ENCODE results near the gene FBXW11.
"Not testable (repeated sequence)": the region's sequence is repeated elsewhere in the genome, so short reads cannot be mapped to it uniquely, and the experiment has no call there.

The FBXW11 gene

DNA sequence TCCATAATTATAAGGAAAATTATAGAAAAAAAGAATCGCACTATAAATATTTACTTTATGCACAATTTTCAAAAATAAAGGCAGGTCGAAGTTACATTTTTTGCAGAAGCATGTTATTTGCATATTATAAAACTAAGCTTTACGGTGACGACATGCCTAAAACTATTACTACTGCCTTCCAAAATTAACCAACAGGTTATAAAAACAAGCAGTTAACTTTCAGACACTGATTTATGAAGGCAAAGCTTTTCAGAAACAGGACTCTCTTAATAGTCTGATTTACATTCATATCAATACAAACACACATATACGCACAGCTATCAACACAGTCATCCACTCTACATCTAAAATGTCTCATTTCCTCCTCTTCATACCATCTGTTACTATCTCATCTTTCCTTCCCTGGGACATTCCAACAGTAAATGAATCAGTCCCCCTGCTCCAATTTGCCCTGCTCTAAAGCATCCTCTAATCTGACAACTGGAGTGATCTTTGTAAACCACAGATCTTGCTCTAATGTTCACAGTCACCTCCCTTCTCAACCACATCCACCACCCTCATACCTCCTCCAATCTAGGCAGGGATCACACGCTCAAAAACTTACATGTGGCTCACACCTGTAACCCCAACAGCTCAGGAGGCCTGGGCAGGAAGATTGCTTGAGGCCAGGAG lies 21.6 kb downstream of the FBXW11 start:
- no peak for DNase-seq (ENCODE audit: low spot score)

DNA sequence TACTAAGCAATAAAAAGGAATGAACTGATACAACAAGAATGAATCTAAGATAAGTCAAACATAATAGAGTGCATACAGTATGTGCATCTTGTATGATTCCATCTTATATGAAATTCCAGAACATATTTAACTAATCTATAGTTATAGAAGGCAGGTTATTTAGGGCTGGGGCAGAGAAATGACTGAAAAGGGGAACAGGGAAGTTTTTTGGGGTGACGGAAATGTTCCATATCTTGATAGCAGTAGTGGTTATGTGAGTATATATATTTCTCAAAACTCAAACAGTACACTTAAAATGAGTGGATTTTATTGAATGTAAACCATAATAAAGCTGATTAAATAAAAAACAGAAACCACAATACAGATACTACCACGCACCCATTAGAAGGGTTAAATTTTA lies 24.6 kb downstream of the FBXW11 start:
- no peak for DNase-seq (ENCODE audit: low spot score)

DNA sequence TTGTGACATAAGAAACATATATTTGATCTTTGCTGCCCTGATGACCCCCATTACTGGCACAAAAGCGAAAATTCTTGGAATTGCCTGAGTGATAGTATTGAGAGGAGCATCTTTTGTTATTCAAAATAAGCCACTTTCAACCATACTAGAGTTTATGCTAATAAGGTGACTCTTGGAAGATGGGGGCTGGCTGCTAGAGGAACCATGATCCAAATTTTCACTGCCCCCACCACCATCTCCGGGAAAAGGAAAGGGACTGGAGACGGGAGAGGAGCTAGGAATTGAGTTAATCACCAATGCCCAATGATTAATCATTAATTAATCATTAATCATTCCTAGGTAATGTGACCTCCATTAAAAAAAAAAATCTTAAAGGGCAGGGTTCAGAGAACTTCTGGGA lies 25.6 kb downstream of the FBXW11 start:
- DNase-seq (ENCODE audit: low spot score) = no peak

DNA sequence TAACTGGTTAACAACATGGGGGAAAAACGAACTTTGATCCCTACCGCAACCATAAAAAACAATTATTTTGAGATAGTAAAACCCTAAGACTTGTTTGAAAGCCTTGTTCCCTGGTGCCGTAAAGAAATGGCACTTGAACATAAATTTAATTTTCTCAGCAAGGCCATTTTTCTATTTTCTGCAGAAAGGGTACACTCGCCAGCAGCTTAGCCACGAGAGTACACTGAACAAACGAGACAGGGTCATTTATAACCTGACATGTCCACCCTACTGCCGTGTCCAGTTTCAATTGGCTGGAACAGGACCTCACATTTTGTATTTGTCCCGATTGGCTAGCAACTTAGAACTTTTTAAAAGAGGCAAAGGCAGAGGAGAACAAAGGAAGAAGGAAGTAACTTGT lies 26.8 kb downstream of the FBXW11 start:
- no peak for DNase-seq (ENCODE audit: low spot score)

DNA sequence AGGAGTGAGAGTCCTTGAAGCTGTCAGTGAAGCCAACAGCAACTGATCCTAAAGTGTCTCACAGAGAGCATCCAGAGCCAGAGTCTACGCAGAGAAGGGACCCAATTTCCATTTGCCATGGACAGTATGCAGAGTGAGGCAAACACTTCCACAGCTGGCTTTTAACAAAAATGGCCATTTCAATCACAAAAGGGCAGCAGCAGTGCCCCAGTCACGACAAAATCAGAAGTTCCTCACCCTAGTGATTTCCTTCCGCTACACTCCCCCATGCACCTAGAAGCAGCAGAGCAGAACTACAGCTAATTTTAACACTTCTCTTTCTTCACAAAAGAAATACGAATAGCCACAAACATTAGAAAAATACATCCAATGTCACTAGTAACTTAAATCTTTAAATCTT lies 27.9 kb downstream of the FBXW11 start:
- no peak for DNase-seq (ENCODE audit: low spot score)

DNA sequence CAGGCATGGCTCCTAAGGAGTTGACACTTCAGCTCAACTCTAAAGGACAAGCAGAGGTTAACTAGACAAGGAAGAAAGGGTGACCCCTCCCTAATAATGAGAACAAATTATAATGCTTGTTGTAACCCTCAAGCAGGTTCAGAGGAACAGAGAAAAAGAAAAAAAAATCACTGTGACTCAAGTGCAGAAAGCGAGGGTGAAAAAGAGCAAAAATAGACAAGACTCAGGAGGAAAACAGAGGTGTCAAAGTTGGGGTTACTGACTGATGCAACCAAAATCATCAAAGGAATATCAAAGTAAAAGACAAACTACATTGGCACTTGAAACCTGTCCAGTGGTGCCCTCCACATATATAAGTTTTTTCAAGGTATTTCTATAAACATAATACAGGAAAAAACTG lies 28.4 kb downstream of the FBXW11 start:
- DNase-seq (ENCODE audit: low spot score) = no peak

DNA sequence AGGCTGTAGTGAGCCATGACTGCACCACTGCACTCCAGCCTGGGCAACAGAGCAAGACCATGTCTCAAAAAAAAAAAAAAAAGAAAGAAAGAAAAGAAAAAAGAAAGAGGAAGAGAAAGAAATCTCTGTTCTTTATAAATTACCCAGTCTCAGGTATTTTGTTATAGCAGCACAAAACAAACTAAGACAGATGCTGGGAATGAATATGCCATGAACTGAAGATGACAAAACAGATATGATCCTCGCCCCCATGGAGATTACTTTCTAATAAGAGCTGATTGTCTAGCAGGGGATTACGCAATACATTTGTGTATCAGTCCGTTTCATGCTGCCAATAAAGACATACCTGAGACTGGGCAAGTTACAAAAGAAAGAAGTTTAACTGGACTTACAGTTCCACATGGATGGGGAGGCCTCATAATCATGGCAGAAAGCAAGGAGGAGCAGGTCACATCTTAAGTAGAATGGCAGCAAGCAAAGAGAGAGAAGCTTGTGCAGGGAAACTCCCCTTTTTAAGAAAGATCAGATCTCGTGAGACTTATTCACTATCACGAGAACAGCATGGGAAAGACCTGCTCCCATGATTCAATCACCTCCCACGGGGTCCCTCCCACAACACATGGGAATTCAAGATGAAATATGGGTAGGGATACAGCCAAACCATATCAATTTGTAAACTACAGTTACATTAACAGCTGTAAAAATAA lies 29.0 kb downstream of the FBXW11 start:
- not testable (repeated sequence) for DNase-seq (ENCODE audit: low spot score)

DNA sequence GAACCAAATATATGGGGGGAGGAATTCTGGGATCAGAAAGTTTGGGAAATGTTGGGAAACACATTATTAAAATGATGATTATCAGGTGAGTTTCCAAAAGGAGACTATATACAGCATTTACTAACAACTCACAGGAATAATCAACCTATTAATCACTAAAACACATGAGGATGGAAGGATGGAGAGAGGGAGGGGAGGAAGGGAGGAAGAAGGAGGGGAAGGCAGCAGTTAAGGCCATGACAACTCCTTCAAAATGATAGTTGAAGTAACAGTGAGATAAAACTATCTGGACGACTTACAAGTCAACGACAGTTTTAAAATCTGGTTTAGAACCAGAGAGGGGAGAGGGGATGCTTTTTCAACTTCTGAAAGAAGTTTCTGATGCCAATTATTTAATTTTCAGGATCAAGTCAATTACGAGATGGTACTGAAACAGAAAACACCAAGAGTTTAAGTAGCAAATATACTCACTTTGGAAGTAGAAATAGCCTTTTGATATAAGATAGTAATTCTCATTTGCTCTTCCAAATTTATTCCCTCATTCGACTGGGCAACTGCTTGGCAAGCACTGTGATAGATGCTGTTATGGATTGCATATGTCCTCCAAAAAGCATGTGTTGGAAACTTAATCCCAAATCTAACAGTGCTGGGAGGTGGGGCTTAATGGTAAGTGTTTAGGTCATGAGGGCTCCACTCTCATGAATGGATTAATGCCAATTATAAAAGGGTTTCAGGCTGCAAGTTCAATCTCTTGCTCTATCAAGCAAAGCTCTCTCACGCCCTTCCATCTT lies 30.4 kb downstream of the FBXW11 start:
- DNase-seq (ENCODE audit: low spot score) = no peak

DNA sequence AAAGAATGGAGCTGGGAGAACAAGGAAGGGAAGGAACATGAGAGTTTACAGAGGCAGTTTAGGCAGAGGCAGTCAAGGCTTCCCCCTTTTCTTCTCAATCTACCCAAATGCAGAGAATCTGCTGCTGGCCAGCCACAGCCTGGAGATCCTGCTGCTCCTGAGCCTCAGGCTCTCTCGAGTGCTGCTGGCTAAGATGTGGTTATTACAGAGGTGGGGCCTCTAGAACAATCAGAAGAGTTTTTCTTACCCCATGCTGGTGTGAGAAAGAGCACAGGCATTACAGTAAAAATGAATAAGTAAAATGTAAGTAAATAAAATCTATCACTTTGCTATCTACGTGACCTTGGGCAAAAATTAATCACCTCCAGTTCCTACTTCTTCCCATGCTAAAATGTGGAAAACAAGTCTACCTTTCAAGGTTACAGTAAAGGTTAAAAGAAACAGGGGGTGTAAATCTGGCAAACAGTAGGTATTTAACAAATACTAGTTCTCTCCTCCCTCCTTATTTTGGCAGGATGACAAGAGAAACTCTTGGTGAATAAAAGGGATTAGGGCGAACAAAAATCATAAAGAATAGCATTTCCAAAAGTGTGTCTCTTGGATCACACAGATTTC lies 31.1 kb downstream of the FBXW11 start:
- no peak for DNase-seq (ENCODE audit: low spot score)

DNA sequence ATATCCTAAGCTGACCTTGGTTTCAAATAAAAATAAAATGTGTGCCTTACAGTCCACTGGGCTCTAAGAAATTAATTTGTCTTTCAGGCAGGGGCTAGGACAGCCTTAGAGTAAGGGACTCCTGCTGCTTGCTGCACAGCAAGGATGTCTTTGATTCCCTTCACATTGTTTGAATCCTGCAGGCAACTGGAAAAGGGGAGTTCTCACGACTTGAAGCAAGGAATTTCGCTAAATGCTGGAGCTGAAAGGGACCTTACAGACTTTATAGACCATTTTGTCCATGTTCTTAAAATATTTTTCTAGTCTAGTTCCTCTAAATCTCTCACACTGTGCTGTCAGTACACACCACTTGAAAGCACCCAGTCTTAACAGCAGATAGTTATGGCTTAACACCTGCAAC lies 35.6 kb downstream of the FBXW11 start:
- no peak for DNase-seq (ENCODE audit: low spot score)

DNA sequence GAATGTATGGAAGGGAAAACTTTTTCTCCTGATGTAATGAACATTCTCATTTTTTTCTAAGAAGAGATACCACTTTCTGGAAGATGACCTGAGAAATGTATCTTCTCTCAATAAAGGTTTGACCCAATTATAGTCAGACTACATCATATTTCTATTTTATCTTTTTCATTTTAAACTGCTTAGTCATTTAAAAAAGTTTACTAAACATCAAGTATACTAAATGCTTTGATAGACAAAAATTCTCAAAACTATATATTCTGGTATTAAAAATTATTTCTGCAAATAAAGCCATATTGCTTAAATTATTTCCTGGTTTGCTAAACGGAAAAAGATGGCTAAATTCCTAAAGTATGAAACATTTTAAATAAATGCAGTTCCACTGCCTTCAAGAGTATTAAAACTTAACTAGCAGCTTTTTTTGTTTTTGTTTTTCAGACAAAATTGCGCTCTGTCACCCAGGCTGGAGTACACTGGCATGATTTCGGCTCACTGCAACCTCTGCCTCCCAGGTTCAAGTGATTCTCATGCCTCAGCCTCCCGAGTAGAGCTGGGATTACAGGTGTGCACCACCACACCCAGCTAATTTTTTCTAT lies 37.1 kb downstream of the FBXW11 start:
- no peak for DNase-seq (ENCODE audit: low spot score)

DNA sequence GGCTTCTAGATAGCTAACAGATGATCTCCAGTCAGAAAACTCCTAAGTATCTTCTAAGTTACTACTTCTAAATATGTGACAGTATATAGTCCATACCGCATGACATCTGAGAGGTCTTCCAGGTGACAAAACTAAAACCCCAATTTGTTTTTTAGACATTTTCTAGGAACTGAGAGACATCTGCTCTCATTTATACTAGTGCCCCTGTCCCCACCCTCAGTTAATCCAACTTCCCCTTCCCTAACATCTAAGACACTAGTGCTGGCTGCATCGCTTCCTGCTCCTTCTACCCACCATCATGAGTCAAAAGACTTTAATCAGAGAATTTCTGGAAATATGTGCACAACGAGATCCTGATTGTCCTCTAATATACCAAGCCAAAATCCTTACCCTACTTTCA lies 37.9 kb downstream of the FBXW11 start:
- no peak for DNase-seq (ENCODE audit: low spot score)

DNA sequence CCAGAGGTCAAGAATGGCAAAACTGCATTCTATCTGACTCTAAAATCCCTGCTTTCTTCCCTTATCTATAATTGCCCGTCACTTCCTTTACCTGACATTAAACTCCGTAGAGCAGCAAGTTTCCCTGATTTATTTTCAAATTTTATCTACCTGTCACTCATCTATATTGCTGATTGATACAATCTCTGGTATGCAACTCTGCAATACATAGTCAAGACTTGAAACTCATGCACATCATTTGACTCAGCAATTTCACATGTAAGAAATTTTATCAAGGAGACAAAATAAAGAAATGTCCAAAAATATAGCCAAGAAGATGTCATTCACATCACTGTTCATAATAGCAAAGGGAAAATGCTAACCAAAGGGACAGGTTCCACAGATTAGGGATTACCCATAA lies 39.5 kb downstream of the FBXW11 start:
- DNase-seq (ENCODE audit: low spot score) = no peak

DNA sequence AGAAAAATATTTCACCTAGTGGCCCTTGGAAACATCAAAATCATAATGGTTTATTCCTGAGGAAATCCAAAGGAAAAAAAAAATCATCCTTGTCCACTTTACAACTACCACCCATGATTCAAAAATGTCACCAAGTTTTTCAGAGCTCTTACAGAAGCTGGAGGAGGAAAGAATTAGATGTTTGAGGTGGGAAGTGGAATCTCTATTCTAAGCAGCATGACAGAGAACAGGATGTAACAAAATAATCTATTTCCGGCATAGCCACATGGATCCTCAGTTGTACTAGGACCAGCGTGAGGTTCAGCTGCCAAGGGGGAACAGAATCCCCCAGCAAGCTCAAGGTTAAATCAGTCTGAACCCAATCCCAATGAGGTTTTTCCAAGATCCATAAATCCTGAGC lies 40.2 kb downstream of the FBXW11 start:
- DNase-seq (ENCODE audit: low spot score) = no peak

DNA sequence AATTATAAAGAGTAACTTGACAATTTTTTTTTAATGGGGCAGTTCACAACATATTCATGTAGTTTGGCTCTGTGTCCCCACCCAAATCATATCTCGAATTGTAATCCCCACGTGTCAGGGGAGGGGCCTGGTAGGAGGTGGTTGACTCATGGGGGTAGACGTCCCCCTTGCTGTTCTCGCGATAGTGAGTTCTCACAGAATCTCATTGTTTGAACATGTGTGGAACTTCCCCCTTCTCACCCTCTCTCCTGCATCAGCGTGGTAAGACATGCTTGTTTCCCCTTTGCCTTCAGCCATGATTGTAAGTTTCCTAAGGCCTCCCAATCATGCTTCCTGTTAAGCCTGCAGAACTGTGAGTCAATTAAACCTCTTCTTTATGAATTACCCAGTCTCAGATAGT lies 40.7 kb downstream of the FBXW11 start:
- DNase-seq (ENCODE audit: low spot score) = no peak

DNA sequence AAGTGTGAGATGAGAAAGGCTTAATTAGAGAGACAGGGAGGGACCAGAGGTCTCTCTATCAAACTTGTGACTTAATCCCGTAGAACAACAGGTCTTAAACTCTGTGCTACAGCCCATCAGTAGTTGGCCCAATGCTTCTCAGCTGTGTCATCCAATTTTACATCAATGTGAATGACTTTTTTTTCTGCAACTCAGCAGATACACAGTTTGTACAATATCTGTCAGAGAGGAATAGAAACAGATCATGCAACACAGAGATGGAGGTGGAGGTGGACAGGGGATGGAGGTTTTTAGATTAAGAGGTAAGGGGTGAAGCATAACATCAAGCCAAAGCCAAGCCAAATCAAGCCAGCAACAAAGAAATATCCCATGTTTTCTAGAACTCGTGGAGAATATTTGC lies 43.0 kb downstream of the FBXW11 start:
- DNase-seq (ENCODE audit: low spot score) = no peak

DNA sequence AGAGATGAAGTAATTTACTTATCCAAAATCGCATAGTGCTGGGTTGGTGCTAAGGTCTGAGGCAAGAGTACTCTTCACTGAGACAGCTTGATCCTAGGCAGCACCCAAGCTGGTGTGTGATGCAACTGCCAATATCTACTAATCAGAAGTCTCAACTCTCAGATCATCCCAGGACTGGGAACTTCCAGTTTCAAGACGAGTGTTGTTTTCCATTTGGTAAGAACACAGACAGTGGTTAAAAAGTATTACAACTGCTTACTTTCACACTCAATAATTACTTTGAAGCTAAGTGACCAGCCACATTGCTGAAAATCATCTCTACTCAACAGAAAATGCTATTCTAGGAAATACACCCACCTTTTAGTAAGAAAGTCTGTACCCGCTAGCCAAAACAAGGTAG lies 45.3 kb downstream of the FBXW11 start:
- no peak for DNase-seq (ENCODE audit: low spot score)

DNA sequence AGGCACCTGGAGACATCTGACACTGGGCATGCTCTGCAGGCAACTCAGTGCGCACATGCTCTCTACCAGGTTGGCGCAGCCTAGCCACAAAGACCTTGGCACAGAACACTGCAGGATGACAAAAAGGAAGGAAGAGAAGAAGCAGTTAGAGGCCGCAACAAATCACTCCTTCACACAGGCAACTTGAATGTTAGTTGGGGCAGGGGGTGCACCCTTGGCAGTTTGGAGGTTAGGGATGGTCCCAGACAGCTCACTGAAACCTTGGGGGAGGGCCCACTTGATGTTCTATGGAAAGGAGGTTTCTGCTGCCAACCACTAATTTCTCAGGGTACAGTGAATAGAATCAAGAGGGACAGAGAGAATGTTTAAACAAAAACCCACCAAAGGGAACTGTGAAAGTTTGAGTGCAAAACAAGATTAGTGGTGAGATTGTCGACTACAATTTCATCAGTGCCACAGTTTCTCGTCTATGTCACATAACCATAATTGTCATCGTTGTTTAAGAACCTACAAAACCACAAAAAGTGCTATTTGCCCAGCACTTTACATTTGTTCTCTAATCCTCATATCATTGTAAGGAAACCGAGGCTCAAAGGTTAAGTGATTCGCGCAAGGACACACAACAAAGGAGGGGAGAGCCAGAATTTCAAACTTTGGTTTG lies 48.7 kb downstream of the FBXW11 start:
- DNase-seq (ENCODE audit: low spot score) = no peak

DNA sequence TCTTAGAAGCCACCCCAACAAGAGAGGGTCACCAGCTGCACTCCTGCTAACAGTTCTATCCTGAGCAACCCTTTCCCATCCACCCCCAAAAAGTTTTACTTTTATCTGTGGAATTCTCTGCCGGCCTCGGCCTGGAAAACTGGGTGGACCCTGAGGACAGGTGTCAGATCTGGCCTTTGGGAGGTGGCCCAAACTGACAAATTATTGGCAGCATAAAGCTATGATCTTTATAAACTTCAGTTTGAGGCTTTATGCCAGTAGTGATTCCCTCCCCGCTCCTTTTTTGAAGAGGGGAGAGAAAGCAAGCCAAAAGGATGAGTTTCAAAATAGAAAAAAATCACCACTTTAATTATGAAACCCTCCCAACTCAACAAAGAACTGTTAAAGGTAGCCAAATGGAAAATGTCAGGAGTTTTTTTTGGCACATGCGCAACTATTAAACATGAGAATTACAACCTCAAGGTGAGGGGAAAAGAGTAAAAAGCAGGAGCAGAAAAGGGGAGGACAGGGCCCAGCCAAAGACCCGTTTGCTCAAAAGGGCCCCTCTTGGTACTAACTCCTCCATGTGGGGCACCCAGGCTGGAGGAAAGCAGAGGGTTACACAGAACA lies 49.4 kb downstream of the FBXW11 start:
- no peak for DNase-seq (ENCODE audit: low spot score)

DNA sequence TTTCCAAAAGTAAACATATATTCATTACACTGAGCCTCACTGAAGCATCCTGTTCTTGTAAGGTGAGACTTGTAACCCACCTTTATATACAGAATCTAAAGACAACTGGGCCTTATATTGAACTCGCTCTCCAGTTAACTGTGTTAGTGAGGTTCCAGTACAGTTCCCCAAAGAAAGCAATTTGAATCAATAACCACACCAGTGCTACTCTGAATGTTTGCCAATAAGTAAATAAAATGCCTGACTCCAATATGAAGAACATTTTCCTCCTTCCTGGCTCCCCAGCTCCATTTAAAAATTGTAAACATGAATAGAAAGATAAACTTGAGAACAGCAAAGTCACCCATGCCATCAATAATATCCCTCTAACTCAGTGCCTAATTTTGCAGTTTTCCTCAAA lies 50.1 kb downstream of the FBXW11 start:
- no peak for DNase-seq (ENCODE audit: low spot score)

DNA sequence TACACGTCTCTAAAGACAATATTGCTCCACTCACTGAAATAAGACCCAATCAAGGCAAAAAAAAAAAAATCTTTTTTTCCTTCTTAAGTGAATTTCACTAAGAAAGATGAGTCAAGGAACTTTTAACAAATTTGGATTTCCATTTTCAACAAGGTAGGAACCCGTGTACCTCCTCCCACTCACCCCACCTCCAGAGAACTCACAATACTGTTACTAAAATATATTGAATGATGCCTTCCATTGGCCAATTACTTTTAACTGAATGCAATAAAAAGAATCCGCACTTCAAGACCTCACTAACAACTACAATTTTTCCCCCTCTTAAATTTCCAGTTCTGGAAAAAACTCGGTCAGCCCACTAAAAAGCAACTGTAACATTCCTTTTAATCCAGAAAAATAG lies 50.7 kb downstream of the FBXW11 start:
- no peak for DNase-seq (ENCODE audit: low spot score)

DNA sequence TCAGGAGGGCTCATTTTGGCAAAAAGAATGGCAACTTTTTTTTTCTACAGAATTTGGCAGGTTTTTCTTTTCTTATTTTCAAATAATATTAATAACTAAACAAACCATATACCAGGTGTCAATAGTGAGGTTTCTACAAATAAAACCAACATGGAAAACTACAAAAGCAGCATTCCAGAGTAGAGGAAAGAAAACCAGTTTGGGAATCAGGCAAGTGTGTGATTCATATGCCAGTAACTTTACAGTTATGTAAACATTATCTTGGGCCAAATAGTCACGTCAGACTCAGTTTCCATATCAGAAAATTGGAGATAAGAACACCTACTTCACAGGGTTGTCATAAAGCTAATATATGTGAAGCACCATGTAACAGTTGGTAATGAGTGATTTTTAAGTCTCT lies 51.7 kb downstream of the FBXW11 start:
- no peak for DNase-seq (ENCODE audit: low spot score)
